Pons (tissue), 1 donor: ENCODE measurements around the gene FGGY.

ENCODE experiments used
- DNase-seq: peaks from one replicate; pipeline ENCODE4 v3.0.0-alpha.2; 2016; ENCODE audit warnings: low spot score

FGGY gene

GRCh38 chr1:59768792-59769735, 472.2 kb downstream of the FGGY start:
- no peak for DNase-seq

GRCh38 chr1:59769736-59770095, 472.8 kb downstream of the FGGY start:
- no peak for DNase-seq

GRCh38 chr1:59771361-59771760, 474.5 kb downstream of the FGGY start:
- no peak for DNase-seq

GRCh38 chr1:59775480-59775879, 478.6 kb downstream of the FGGY start:
- DNase-seq: no peak

GRCh38 chr1:59776960-59777852, 480.3 kb downstream of the FGGY start:
- DNase-seq: no peak

GRCh38 chr1:59779949-59780348, 483.1 kb downstream of the FGGY start:
- no peak for DNase-seq

GRCh38 chr1:59788825-59789224, 491.9 kb downstream of the FGGY start:
- no peak for DNase-seq

- no peak for DNase-seq
These were observed 501.7 kb downstream of the FGGY start for GRCh38 chr1:59798600-59798999.

GRCh38 chr1:59803458-59804038, 506.7 kb downstream of the FGGY start:
- no peak for DNase-seq

GRCh38 chr1:59804301-59804700, 507.4 kb downstream of the FGGY start:
- DNase-seq: no peak

- no peak for DNase-seq
These were observed 508.7 kb downstream of the FGGY start for GRCh38 chr1:59805554-59805953.
